ENCODE data around the gene TMEM52.

DNA sequence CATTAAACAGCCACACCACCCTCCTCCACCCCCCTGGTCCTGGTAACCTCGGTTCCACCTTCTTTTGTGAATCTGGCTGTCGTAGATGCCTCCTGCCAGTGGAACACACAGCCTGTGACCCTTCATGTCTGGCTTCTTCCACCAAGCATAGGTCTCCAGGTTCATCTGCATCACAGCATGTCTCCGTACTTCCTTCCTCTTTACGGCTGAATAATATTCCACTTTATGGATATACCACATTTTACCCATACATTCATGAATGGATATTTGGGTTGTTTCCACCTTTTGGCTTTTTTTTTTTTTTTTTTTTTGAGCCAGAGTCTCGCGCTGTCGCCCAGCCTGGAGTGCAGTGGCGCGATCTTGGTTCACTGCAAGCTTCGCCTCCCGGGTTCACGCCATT is 15.9 kb downstream of the TMEM52 start:
- TF ChIP-seq, protein P1, sequence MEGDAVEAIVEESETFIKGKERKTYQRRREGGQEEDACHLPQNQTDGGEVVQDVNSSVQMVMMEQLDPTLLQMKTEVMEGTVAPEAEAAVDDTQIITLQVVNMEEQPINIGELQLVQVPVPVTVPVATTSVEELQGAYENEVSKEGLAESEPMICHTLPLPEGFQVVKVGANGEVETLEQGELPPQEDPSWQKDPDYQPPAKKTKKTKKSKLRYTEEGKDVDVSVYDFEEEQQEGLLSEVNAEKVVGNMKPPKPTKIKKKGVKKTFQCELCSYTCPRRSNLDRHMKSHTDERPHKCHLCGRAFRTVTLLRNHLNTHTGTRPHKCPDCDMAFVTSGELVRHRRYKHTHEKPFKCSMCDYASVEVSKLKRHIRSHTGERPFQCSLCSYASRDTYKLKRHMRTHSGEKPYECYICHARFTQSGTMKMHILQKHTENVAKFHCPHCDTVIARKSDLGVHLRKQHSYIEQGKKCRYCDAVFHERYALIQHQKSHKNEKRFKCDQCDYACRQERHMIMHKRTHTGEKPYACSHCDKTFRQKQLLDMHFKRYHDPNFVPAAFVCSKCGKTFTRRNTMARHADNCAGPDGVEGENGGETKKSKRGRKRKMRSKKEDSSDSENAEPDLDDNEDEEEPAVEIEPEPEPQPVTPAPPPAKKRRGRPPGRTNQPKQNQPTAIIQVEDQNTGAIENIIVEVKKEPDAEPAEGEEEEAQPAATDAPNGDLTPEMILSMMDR (IDR thresholded peaks at IDR 0.05; ENCODE audit: borderline replicate concordance, extremely low read depth, low read length, poor library complexity, severe bottlenecking) = no peak
- TF ChIP-seq EZH2 (IDR thresholded peaks at IDR 0.05; ENCODE audit: borderline replicate concordance, low read depth, low read length, severe bottlenecking) = no peak

All from DND-41 (cell line).